Effector memory CD8-positive, alpha-beta T cell (primary cell): ENCODE data around the gene SDK1.

Source experiments
- ATAC-seq: fragments of 150-1000 bp; cut with Tn5 transposase; replicated peaks from 2 replicates; pipeline ENCODE4 v1.10.0; 2021; ENCODE audit warnings: mild to moderate bottlenecking, moderate library complexity
- DNase-seq, 3 experiments: peaks; one replicate each; pipeline ENCODE4 v3.0.0; 2021
- H3K27ac Mint-ChIP-seq, 2 donors: one replicate each; pipeline ENCODE4 v1.8.0; 2022; ENCODE audit warnings: mild to moderate bottlenecking in 2 of 2, mixed read lengths in 2 of 2, moderate library complexity in 2 of 2
- H3K27me3 Mint-ChIP-seq, 2 donors: one replicate each; pipeline ENCODE4 v1.8.0; 2022; ENCODE audit warnings: mixed read lengths in 2 of 2
- H3K36me3 Mint-ChIP-seq: one replicate; pipeline ENCODE4 v1.8.0; 2022; ENCODE audit warnings: mild to moderate bottlenecking, moderate library complexity, mixed read lengths; ENCODE audit not compliant: insufficient read depth
- H3K4me1 Mint-ChIP-seq, 2 donors: one replicate each; pipeline ENCODE4 v1.8.0; 2022; ENCODE audit warnings: low read depth in 2 of 2, mixed read lengths in 2 of 2
- H3K4me3 Mint-ChIP-seq, 2 donors: one replicate each; pipeline ENCODE4 v1.8.0; 2022; ENCODE audit warnings: mild to moderate bottlenecking in 2 of 2, mixed read lengths in 2 of 2, moderate library complexity in 2 of 2
- H3K9me3 Mint-ChIP-seq, 2 donors: one replicate each; pipeline ENCODE4 v1.8.0; 2022; ENCODE audit warnings: mixed read lengths in 2 of 2

Gene SDK1

DNA sequence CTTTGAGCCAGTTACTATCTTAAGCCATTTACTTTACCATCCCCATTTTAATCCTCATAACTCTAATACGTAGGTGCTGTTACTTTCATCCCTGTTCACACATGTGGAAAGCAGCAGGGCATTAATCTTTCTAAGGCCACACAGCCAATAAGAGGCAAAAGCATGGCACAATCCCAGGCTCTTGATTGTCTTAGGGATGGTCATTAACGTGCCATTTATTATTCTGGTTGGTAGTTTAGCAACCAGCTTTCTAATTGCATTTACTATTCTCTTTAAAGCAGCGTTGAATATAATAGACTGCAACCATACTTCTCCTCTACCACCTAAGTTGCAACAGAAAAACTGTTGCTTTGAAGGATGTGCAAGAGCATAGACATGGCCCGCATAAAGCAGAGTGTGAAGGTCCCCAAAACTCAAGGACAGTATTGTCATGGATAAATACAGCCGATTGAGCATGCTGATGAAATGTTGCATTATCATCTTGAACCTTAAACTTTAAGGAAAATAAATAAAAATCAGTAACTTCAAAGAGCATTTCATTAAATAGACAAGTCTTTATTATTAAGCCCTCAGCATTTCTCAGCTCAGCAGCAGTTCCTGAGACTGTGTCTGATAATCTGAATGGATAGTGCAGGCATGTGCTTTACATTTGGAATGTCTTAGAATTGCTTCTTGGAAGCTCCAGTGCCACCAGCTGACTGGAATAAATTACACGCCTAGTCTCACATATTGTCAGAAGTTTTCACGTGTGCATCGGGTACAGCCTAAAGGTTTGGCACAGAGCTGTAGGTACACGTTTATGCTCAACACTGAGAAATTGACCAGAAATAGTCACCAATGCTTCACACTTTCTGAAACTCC, 467.1 kb downstream of the SDK1 start:
- ATAC-seq: no peak
- H3K9me3 Mint-ChIP-seq: no peaks in the 10 kb centered on the region
- H3K27me3 Mint-ChIP-seq: peaks cover 15 to 32% of the 10 kb centered on the region in 2 donors
- H3K36me3 Mint-ChIP-seq: no peaks in the 10 kb centered on the region
- no peaks in the 10 kb centered on the region for H3K4me1 Mint-ChIP-seq
- no peak for DNase-seq
- H3K4me3 Mint-ChIP-seq: no peak overlapping the region
- no peak overlapping the region for H3K27ac Mint-ChIP-seq

DNA sequence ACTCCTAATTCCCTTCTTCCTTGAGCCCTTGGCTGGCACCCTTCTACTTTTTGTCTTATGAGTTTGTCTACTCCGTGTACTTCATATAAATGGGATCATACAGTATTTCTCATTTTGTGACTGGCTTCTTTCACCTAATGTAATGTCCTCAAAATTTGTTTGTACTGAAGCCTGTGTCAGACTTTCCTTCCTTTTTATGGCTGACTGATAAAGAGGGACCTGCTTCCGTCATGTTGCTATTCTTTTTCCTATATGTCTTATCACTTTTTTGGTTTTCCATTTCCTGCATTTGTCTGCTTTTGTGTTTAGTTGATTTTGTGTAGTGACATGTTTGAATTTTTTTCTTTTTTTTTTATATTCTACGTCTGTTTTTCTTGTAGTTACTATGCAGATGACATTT, 470.9 kb downstream of the SDK1 start:
- no peak for ATAC-seq
- Mint-ChIP-seq H3K4me3 (no peak overlapping the region), H3K4me1 (no peaks in the 10 kb centered on the region), H3K27me3 (peaks cover 21 to 36% of the 10 kb centered on the region in 2 donors), H3K36me3 (no peaks in the 10 kb centered on the region), H3K9me3 (no peaks in the 10 kb centered on the region), H3K27ac (no peak overlapping the region)
- no peak for DNase-seq

DNA sequence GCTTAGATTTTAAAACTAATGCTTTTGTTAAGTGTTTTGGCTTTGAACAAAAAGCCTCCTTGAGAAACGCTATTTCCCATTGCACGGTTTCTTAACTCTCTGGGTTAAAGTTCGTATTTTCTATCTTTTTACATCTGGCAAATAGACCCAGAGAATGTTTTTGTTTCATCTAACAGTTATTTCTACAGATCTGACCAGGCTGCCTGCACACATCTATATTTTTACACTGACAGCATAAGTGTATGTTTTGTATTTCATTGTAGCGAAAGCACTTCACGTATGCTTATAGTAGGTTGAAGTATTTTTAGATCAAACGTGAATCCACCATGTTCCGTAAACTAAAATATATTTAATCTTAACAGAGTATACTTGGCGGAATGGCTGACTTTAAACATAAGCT, 477.3 kb downstream of the SDK1 start:
- H3K27ac Mint-ChIP-seq: no peak overlapping the region
- DNase-seq: no peak
- H3K27me3 Mint-ChIP-seq: peaks cover 28 to 35% of the 10 kb centered on the region in 2 donors
- no peaks in the 10 kb centered on the region for H3K4me1 Mint-ChIP-seq
- ATAC-seq: no peak
- no peak overlapping the region for H3K4me3 Mint-ChIP-seq
- H3K9me3 Mint-ChIP-seq: peaks cover 0 to 13% of the 10 kb centered on the region in 2 donors
- no peaks in the 10 kb centered on the region for H3K36me3 Mint-ChIP-seq

DNA sequence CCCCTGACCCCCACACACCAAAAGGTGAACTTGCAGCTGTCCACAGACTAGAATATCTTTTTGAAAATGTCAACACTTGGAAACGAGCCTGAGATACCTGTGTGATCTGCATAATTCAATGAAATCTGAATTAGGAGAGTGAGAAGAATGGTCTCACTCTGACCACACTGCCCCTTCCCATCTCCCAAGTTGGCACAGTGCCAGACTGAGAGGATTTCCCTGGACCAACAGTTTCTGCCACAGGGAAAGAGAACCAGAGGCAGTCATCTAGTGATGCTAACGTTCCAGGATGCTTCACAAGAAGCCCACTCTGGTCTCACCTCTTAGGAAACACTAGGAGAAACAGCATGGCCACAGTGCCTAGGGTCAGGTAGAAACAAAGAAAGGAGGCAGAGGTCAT, 479.0 kb downstream of the SDK1 start:
- H3K4me1 Mint-ChIP-seq: no peaks in the 10 kb centered on the region
- no peak overlapping the region for H3K27ac Mint-ChIP-seq
- no peak for DNase-seq
- no peak overlapping the region for H3K4me3 Mint-ChIP-seq
- no peaks in the 10 kb centered on the region for H3K36me3 Mint-ChIP-seq
- H3K9me3 Mint-ChIP-seq: peaks cover 0 to 13% of the 10 kb centered on the region in 2 donors
- H3K27me3 Mint-ChIP-seq: peaks cover 31 to 43% of the 10 kb centered on the region in 2 donors
- no peak for ATAC-seq

DNA sequence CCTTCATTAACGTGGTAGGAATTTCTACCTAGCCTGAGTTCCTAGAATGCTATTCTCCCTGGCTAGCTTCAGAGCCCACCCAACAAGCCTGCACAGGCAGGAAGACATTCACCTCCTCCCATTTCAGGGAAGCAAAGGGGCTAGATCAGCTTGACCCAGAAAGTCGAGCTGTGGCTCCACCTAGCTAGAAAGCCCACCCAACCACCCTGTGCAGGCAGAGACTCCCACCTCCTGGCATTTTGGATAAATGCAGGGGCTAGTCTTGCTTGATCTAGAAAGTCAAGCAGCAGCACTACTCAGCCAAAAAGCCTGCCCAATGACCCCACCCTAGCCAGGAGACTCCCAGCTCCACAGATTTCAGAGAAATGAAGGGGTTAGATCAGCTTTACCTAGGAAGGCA, 479.5 kb downstream of the SDK1 start:
- Mint-ChIP-seq H3K36me3 (no peaks in the 10 kb centered on the region), H3K9me3 (peaks cover 0 to 13% of the 10 kb centered on the region in 2 donors), H3K4me1 (no peaks in the 10 kb centered on the region), H3K27me3 (peaks cover 37 to 46% of the 10 kb centered on the region in 2 donors), H3K27ac (no peak overlapping the region), H3K4me3 (no peak overlapping the region)
- DNase-seq (no peak), ATAC-seq (no peak)

DNA sequence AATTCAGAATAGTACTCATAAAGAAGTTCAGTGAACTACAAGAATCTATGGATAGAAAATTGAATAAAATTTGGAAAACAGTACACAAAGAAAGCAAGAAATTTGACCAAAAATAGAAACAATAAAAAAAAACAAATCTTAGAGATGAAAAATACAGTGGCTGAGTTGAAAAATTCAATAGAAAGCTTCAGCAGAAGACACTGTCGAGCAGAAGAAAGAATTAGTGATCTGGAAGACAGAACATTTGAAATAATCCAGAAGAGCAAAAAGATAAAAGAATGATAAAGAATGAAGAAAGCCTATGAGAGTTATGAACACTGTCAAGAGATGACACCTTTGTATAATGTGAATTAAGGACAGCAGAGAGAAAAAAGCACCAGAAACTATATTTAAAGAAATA, 480.6 kb downstream of the SDK1 start:
- DNase-seq (no peak), ATAC-seq (no peak)
- H3K27me3 Mint-ChIP-seq: peaks cover 47 to 53% of the 10 kb centered on the region in 2 donors
- H3K9me3 Mint-ChIP-seq: peaks cover 0 to 13% of the 10 kb centered on the region in 2 donors
- no peaks in the 10 kb centered on the region for H3K4me1 Mint-ChIP-seq
- no peak overlapping the region for H3K27ac Mint-ChIP-seq
- no peak overlapping the region for H3K4me3 Mint-ChIP-seq
- H3K36me3 Mint-ChIP-seq: no peaks in the 10 kb centered on the region

DNA sequence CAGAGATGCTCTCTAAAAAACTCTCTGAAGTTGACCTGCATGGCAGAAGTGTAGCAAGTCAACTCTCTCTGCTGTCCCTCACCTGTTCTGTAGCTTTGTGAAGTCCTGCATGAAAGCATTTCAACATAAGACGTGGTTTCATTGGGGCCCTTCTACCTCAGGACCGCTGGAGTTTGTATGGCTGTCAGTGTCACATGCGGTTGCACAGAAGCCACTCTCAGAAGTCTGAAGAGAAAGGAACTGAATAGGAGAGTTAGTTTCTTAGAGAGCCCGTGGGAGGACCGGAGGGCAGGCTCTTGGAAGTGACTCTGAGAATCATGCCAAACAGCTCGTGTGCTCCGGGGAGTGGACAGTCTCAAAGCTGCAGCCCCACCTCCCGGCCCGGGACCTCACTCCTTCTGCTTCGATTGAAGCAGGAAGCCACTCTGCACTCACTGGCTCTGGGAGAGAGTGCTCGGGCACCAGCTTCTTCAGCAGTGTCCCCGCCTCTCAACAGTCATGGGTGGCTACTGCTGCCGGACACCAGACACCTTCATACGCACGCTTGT, 486.7 kb downstream of the SDK1 start:
- Mint-ChIP-seq H3K27ac (no peak overlapping the region), H3K27me3 (peaks cover 77 to 78% of the 10 kb centered on the region in 2 donors), H3K36me3 (no peaks in the 10 kb centered on the region), H3K4me3 (no peak overlapping the region), H3K9me3 (no peaks in the 10 kb centered on the region), H3K4me1 (no peaks in the 10 kb centered on the region)
- ATAC-seq (no peak), DNase-seq (no peak)

DNA sequence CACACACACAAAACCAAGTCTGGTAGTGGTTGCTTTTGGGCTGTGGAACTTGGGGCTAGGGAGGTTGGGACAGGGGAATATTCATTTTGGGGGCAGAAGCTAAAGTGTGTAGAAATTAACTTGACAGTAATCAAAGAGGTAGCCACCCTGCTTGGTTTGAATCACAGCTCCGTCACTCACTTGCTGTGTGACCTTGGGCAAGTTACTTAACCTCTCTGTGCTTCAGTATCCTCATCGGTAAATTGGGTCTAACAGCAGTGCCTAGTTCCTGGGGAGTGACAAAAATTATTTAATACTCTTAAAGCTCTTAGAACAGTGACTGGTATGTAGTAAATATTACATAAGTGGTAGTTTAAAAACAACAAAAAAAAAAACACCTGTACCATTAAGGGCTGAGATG, 489.8 kb downstream of the SDK1 start:
- no peak for DNase-seq
- no peak for ATAC-seq
- Mint-ChIP-seq H3K9me3 (no peaks in the 10 kb centered on the region), H3K36me3 (no peaks in the 10 kb centered on the region), H3K27me3 (peaks cover 53 to 59% of the 10 kb centered on the region in 2 donors), H3K27ac (no peak overlapping the region), H3K4me1 (no peaks in the 10 kb centered on the region), H3K4me3 (no peak overlapping the region)

DNA sequence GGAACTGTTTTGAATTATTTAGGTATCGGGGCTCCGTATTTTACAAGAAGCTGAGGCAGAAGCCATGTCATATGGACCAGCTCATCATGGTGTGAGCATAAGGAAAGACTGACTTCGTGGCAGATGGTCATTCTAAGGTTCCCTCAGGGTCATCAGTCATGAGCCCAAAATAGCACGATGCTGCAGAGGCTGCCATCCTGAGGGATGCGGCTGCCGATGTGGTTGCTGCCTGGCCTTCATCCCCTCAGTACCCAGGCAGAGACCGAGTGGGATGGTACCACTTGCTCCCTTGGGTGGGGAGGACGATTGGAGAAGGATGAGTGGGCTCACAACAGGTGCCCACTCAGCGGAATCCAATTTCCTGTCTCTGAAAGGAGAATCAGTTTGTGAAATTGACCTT, 490.3 kb downstream of the SDK1 start:
- no peak for ATAC-seq
- no peaks in the 10 kb centered on the region for H3K36me3 Mint-ChIP-seq
- no peaks in the 10 kb centered on the region for H3K9me3 Mint-ChIP-seq
- H3K27me3 Mint-ChIP-seq: peaks cover 48 to 55% of the 10 kb centered on the region in 2 donors
- no peak for DNase-seq
- H3K4me3 Mint-ChIP-seq: no peak overlapping the region
- no peak overlapping the region for H3K27ac Mint-ChIP-seq
- H3K4me1 Mint-ChIP-seq: no peaks in the 10 kb centered on the region

DNA sequence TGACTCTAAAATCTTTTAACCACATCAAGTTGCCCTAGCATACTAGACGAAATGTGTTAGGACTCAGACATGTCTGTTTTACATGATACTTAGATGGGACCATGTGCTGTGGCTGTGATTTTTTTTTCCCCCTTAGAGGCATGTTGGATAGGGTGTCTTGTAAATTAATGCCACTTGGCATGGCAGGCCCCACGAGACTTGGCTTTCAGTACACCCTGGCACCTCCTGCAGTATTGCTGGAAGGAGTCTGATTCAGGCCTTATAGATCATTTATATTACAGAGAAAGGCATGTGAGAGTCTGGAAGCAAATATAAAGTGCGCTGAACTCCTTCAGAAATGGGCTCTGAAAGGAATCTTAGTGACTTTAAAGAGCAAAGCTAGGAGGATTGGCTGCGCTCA, 494.1 kb downstream of the SDK1 start:
- Mint-ChIP-seq H3K27me3 (peaks cover 16 to 28% of the 10 kb centered on the region in 2 donors), H3K27ac (no peak overlapping the region), H3K36me3 (peaks cover 2% of the 10 kb centered on the region), H3K4me3 (no peak overlapping the region), H3K4me1 (no peaks in the 10 kb centered on the region), H3K9me3 (no peaks in the 10 kb centered on the region)
- no peak for ATAC-seq
- DNase-seq: no peak

DNA sequence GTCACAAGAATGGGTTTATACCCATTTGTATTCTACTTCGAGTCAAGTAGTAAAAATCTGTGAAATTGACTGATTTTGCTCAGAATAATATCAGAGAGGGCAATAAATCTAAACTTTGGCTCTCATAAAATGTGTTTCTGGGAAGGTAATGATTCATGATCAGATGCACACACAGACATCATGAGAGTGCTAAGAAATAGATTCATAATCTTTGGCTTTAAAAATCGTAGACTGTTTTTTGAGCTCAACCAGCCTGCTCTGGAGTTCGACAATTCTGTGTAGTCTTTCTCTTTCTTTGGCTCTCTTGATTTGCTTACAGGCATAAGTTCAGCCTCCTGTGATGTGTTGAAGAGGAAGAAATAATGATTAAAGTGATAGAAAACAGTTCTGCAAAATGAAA, 494.7 kb downstream of the SDK1 start:
- no peak for ATAC-seq

DNA sequence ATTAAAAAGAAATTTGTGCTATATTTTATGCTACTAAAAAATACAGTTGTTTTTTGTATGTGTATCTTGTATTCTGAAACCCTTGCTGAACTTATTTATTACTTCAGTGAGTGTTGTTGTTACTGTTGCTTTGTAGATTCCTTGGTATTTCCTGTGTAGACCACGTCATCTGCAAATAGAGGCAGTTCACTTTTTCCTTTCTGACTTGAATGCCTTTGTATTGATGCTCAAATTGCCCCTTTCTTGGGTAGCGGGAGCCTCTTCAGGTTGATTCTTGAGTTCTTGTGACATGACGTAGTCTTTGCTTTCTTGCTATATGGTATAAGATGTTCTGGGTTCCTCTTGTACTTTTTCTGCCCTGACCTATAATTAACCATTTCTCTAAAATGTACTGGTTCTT, 504.1 kb downstream of the SDK1 start:
- H3K27ac Mint-ChIP-seq: no peak overlapping the region

More for the DNA sequence above, 494.7 kb downstream of the SDK1 start:
- Mint-ChIP-seq H3K4me1 (no peaks in the 10 kb centered on the region), H3K27ac (no peak overlapping the region), H3K4me3 (no peak overlapping the region), H3K36me3 (peaks cover 2% of the 10 kb centered on the region), H3K27me3 (peaks cover 13 to 22% of the 10 kb centered on the region in 2 donors), H3K9me3 (no peaks in the 10 kb centered on the region)
- DNase-seq: no peak

DNA sequence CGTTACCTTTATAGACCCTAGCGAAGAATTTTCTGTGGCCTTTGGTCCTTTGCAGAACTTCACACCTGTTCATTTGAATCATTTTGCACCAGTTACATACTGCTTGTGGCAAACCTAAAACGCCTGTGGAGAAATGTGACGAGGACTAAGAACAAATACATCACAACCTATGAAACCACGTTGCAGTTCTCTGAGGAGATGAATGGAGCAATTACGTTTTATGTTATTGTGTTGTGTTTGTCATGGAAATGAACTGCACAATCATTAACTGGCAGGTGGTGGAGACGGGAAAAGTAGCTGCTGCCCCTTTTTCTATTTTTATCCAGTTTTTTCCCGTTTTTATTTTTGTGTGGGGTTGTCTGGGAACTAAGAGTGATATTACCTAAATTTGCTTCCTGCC, 505.5 kb downstream of the SDK1 start:
- DNase-seq: no peak
- H3K36me3 Mint-ChIP-seq: peaks cover 4% of the 10 kb centered on the region
- no peak overlapping the region for H3K27ac Mint-ChIP-seq
- H3K4me1 Mint-ChIP-seq: no peaks in the 10 kb centered on the region
- ATAC-seq: no peak
- H3K4me3 Mint-ChIP-seq: no peak overlapping the region
- H3K27me3 Mint-ChIP-seq: peaks cover 45 to 74% of the 10 kb centered on the region in 2 donors
- no peaks in the 10 kb centered on the region for H3K9me3 Mint-ChIP-seq

More for the DNA sequence above, 504.1 kb downstream of the SDK1 start:
- Mint-ChIP-seq H3K4me3 (no peak overlapping the region), H3K27me3 (peaks cover 55 to 67% of the 10 kb centered on the region in 2 donors), H3K9me3 (no peaks in the 10 kb centered on the region), H3K4me1 (no peaks in the 10 kb centered on the region), H3K36me3 (peaks cover 4% of the 10 kb centered on the region)
- ATAC-seq (no peak), DNase-seq (no peak)

DNA sequence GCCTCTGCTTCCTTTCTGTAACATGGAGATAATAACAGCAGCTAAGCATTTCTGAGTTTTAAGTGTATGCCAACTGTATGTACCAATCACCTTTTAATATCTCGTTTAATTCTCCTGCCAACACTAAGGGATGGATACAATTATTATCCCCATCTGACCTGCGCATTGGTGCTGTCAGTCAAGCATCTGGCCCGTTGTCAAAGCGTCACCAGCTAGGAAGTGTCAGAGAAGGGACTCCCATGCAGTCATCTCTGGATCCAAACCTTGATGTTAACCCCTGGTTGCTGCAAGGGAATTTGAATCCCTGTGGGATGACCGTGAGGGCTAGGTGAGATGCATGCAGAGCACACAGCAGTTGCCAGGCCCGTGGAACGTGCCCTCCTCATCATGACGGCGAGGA, 506.8 kb downstream of the SDK1 start:
- Mint-ChIP-seq H3K27ac (no peak overlapping the region), H3K27me3 (peaks cover 36 to 65% of the 10 kb centered on the region in 2 donors), H3K4me3 (no peak overlapping the region), H3K9me3 (no peaks in the 10 kb centered on the region), H3K4me1 (no peaks in the 10 kb centered on the region), H3K36me3 (peaks cover 4% of the 10 kb centered on the region)
- ATAC-seq (no peak), DNase-seq (no peak)
